ENCODE measurements around the gene HMGN2. TPM values are rescaled to one million over a fixed set of nuclear protein-coding genes. Genes with fewer than 3 reads are reported as not detected.
"Not testable (repeated sequence)": the region's sequence is repeated elsewhere in the genome, so short reads cannot be mapped to it uniquely, and the experiment has no call there.

The HMGN2 gene
- total and polyA plus RNA-seq, 10 of the 15 experiments (the other 5 are each of a cell fraction or from before 2014, with no cell fraction given) = 249 to 2,682 (median 694) TPM

- H2AFZ ChIP-seq (ENCODE audit: control insufficient read depth, low read depth, low read length); H3K9ac ChIP-seq (ENCODE audit: control insufficient read depth, insufficient read depth, low read length); H3K79me2 ChIP-seq (ENCODE audit: control insufficient read depth, insufficient read depth, low read length); DNase-seq (ENCODE audit: low read depth, low spot score); H3K36me3 ChIP-seq (ENCODE audit: control insufficient read depth in 2 of 2, insufficient read depth in 2 of 2, low read length in 1 of 2); intact Hi-C loops (cut with micrococcal nuclease; ENCODE audit: unreplicated experiment); FAIRE-seq; H3K4me3 ChIP-seq; RAD21 ChIA-PET (ENCODE audit: unreplicated experiment); ATAC-seq; H3K4me1 ChIP-seq (ENCODE audit: control insufficient read depth, insufficient read depth, low read length); in situ Hi-C loops (cut with MboI); BruUV-seq (replicated peaks); H3K4me2 ChIP-seq (ENCODE audit: control insufficient read depth, insufficient read depth); H3K27ac ChIP-seq (ENCODE audit: control insufficient read depth, insufficient read depth); H3K9me3 ChIP-seq (replicated peaks; ENCODE audit: control insufficient read depth, insufficient read depth, low read length); H4K20me1 ChIP-seq (ENCODE audit: control insufficient read depth, insufficient read depth); H3K27me3 ChIP-seq (replicated peaks in 1 of 2; ENCODE audit: control insufficient read depth in 2 of 2, insufficient read depth in 2 of 2, low read length in 1 of 2): not testable (repeated sequence)
- WGBS (ENCODE audit: insufficient coverage, insufficient replicate concordance, low lambda C conversion rate, missing lambda C conversion rate) = 8% methylated on average over 2 of the region's 2 CpGs
- ChIA-PET POLR2A (interaction anchor here (0.5 to 0.7 kb wide), 5 partner anchors 13 to 748 kb away, joined by 3 to 10 read pairs (median 5); no protein-coding TSS in a partner anchor), SMC1A (ENCODE audit: uncharacterized antibody, unreplicated experiment) (interaction anchor here (1.4 kb wide), 1 partner anchor 9 kb away, joined by 3 read pairs; no protein-coding TSS in a partner anchor), CTCF (interaction anchor here (1.2 to 1.3 kb wide), 3 partner anchors 17 to 167 kb away, joined by 3 to 4 read pairs (median 3); no protein-coding TSS in a partner anchor)
Measured at GRCh38 chr1:26510711-26511110, 38.5 kb downstream of the HMGN2 start.

GRCh38 chr1:26515836-26516235, 43.6 kb downstream of the HMGN2 start:
- H3K27ac ChIP-seq (ENCODE audit: control insufficient read depth, insufficient read depth); H3K9me3 ChIP-seq (replicated peaks; ENCODE audit: control insufficient read depth, insufficient read depth, low read length); H3K9ac ChIP-seq (ENCODE audit: control insufficient read depth, insufficient read depth, low read length); H4K20me1 ChIP-seq (ENCODE audit: control insufficient read depth, insufficient read depth); FAIRE-seq; DNase-seq (ENCODE audit: low read depth, low spot score); H3K36me3 ChIP-seq (ENCODE audit: control insufficient read depth in 2 of 2, insufficient read depth in 2 of 2, low read length in 1 of 2); intact Hi-C loops (cut with micrococcal nuclease; ENCODE audit: unreplicated experiment); RAD21 ChIA-PET (ENCODE audit: unreplicated experiment); BruUV-seq (replicated peaks); H2AFZ ChIP-seq (ENCODE audit: control insufficient read depth, low read depth, low read length); H3K4me2 ChIP-seq (ENCODE audit: control insufficient read depth, insufficient read depth); H3K27me3 ChIP-seq (replicated peaks in 1 of 2; ENCODE audit: control insufficient read depth in 2 of 2, insufficient read depth in 2 of 2, low read length in 1 of 2); ATAC-seq; in situ Hi-C loops (cut with MboI); H3K4me3 ChIP-seq; H3K79me2 ChIP-seq (ENCODE audit: control insufficient read depth, insufficient read depth, low read length): not testable (repeated sequence)
- ChIA-PET CTCF (interaction anchor here (1.2 to 1.6 kb wide), 2 partner anchors 10 to 273 kb away, joined by 3 to 4 read pairs; no protein-coding TSS in a partner anchor), POLR2A (interaction anchor here (0.6 to 1.6 kb wide), 2 partner anchors 19 to 26 kb away, joined by 4 to 6 read pairs; no protein-coding TSS in a partner anchor), SMC1A (ENCODE audit: uncharacterized antibody, unreplicated experiment) (interaction anchor here (1.4 to 2.3 kb wide), 2 partner anchors 14 to 16 kb away, joined by 5 read pairs; partner anchors contain the start of gene RPS6KA1)
- peaks cover 10% of the 10 kb centered on the region; the same call in 1 of the 2 replicates for H3K4me1 ChIP-seq (ENCODE audit: control insufficient read depth, insufficient read depth, low read length)
- 46% methylated on average over 4 of the region's 4 CpGs for WGBS (ENCODE audit: insufficient coverage, insufficient replicate concordance, low lambda C conversion rate, missing lambda C conversion rate)
